GM12878 (cell line): Measurements from ENCODE around the gene LZIC. TPM values are rescaled to one million over a fixed set of nuclear protein-coding genes. Genes with fewer than 3 reads are reported as not detected.

Experiments used
- ATAC-seq: fragments of 200-7000 bp; cut with Tn5 transposase; 3 replicates; pipeline ENCODE4 v1.9.1; 2020; ENCODE audit warnings: mild to moderate bottlenecking, moderate library complexity
- BruUV-seq: library from RNA; stranded (reverse); fragments of 400-500 nt; replicated peaks from 2 replicates; lab custom pipeline; 2021; lab: Mats Ljungman, UMichigan
- CTCF ChIA-PET: fragments of 300-600 bp; sonication (Branson Sonifier 250); formaldehyde crosslinking; extraction: SDS; loops from one replicate; lab custom pipeline; 2021; ENCODE audit warnings: inconsistent platforms; lab: Yijun Ruan, JAX
- POLR2A ChIA-PET: fragments of 350-600 bp; formaldehyde crosslinking; extraction: SDS; loops from one replicate; lab custom pipeline; 2021; ENCODE audit warnings: inconsistent platforms; lab: Charles Lee
- RAD21 ChIA-PET: fragments of 300-600 bp; sonication (Branson Sonifier 250); formaldehyde crosslinking; loops from one replicate; lab custom pipeline; 2023; ENCODE audit warnings: antibody characterized with exemption; ENCODE audit not compliant: unreplicated experiment; lab: Charles Lee
- SMC1A ChIA-PET: fragments of 300-600 bp; sonication (Branson Sonifier 250); formaldehyde crosslinking; loops from one replicate; lab custom pipeline; 2023; ENCODE audit not compliant: unreplicated experiment, uncharacterized antibody; lab: Charles Lee
- DNase-seq: peaks from one replicate; pipeline ENCODE4 v3.0.0-alpha.2; 2011; ENCODE audit warnings: low read depth, low spot score
- FAIRE-seq: peaks from 3 replicates; lab custom pipeline; 2011; peaks lifted over from hg19 to GRCh38; lab: Jason Lieb, UNC
- H2AFZ ChIP-seq: 2 replicates; pipeline ENCODE4 v1.6.0; 2011; ENCODE audit warnings: low read depth, low read length, control low read depth; ENCODE audit not compliant: control insufficient read depth
- H3K27ac ChIP-seq: 2 replicates; pipeline ENCODE4 v1.5.1; 2011; ENCODE audit warnings: control low read depth; ENCODE audit not compliant: control insufficient read depth, insufficient read depth
- H3K27me3 ChIP-seq, 2 experiments: replicated peaks in 1 of 2; 2 replicates each; pipeline versions ENCODE4 v1.6.0 to v1.6.1; 2011; ENCODE audit warnings: low read length in 1 of 2; ENCODE audit not compliant: control insufficient read depth in 2 of 2, insufficient read depth in 2 of 2
- H3K36me3 ChIP-seq, 2 experiments: 2 replicates each; pipeline ENCODE4 v1.5.1; 2011; ENCODE audit warnings: low read length in 1 of 2; ENCODE audit not compliant: control insufficient read depth in 2 of 2, insufficient read depth in 2 of 2
- H3K4me1 ChIP-seq: 2 replicates; pipeline ENCODE4 v1.6.1; 2011; ENCODE audit warnings: mild to moderate bottlenecking, low read length, moderate library complexity, mixed read lengths; ENCODE audit not compliant: control insufficient read depth, insufficient read depth
- H3K4me2 ChIP-seq: 2 replicates; pipeline ENCODE4 v1.6.0; 2011; ENCODE audit warnings: control low read depth; ENCODE audit not compliant: control insufficient read depth, insufficient read depth
- H3K4me3 ChIP-seq: fragments of 200-600 bp; sonication (generic); 2 replicates; pipeline ENCODE4 v1.5.1; 2016
- H3K79me2 ChIP-seq: 2 replicates; pipeline ENCODE4 v1.6.0; 2011; ENCODE audit warnings: low read length; ENCODE audit not compliant: control insufficient read depth, insufficient read depth
- H3K9ac ChIP-seq: 2 replicates; pipeline ENCODE4 v1.8.0; 2011; ENCODE audit warnings: low read length, control low read depth, mixed read lengths; ENCODE audit not compliant: control insufficient read depth, insufficient read depth
- H3K9me3 ChIP-seq: replicated peaks from 3 replicates; pipeline ENCODE4 v1.5.1; 2011; ENCODE audit warnings: mild to moderate bottlenecking, low read length; ENCODE audit not compliant: control insufficient read depth, insufficient read depth
- H4K20me1 ChIP-seq: 2 replicates; pipeline ENCODE4 v1.6.0; 2011; ENCODE audit not compliant: control insufficient read depth, insufficient read depth
- IKZF2 ChIP-seq, 2 experiments: fragments of 450-650 bp; IDR thresholded peaks; 2 replicates each; pipeline ENCODE4 v1.6.1; 2017; ENCODE audit warnings: mild to moderate bottlenecking in 2 of 2, moderate library complexity in 2 of 2
- KAT2A ChIP-seq: conservative IDR thresholded peaks from 2 replicates; pipeline ENCODE4 v1.6.1; 2011; ENCODE audit warnings: low read depth, low read length; ENCODE audit not compliant: control insufficient read depth
- NR2C2 ChIP-seq: IDR thresholded peaks from 2 replicates; pipeline ENCODE4 v1.6.1; 2011; ENCODE audit warnings: borderline replicate concordance, low read depth; ENCODE audit not compliant: control insufficient read depth, insufficient read length
- REST ChIP-seq: IDR thresholded peaks from 2 replicates; pipeline ENCODE4 v1.6.1; 2012; ENCODE audit warnings: mild to moderate bottlenecking, low read depth, low read length
- ZNF274 ChIP-seq: IDR thresholded peaks from one replicate; pipeline ENCODE4 v1.8.0; 2011; ENCODE audit not compliant: insufficient read length, insufficient read depth
- WGBS: methylation state at CpG from one replicate; pipeline ENCODE4 v1.1.6; 2016; ENCODE audit warnings: low lambda C conversion rate; ENCODE audit not compliant: insufficient replicate concordance, insufficient coverage; ENCODE audit errors: missing lambda C conversion rate; 5-methylcytosine and 5-hydroxymethylcytosine counted together
- in situ Hi-C: fragments of 300-500 bp; cut with MboI; formaldehyde crosslinking; loops from 9 replicates; pipeline ENCODE4 v1.14.3; 2018; ENCODE audit warnings: mixed read lengths
- intact Hi-C: fragments of 100-400 bp; cut with micrococcal nuclease; formaldehyde crosslinking; loops from one replicate; pipeline ENCODE4 v1.14.2; 2022; ENCODE audit not compliant: unreplicated experiment
- polyA plus RNA-seq, 11 experiments: library from polyadenylated mRNA; depleted of rRNA in 4 of 11; unstranded in 6 of 11; stranded (reverse) in 5 of 11; fragments of >200 nt; fragmentation: Nextera tagmentation in 4 of 11; fragmentation: Illumina TruSeq in 1 of 11; extraction: Ambion mirVana in 4 of 11; extraction: Trizol in 1 of 11; gene quantifications; 1 replicate in 1 of 11; 2 replicates in 10 of 11; pipeline versions ENCODE4 v1.2.1 to v1.2.3, GENCODE V29; 2011 to 2016; ENCODE audit warnings: inconsistent platforms in 2 of 11, missing spikeins in 2 of 11, low read depth in 1 of 11
- total RNA-seq, 4 experiments: library from RNA; depleted of rRNA in 3 of 4; stranded (reverse); fragments of >200 nt in 3 of 4; fragmentation: Illumina TruSeq in 1 of 4; extraction: Trizol in 1 of 4; gene quantifications; 2 replicates each; pipeline versions ENCODE4 v1.2.1 to v1.2.3, GENCODE V29; 2013 to 2021

The LZIC gene
- total and polyA plus RNA-seq, 10 of the 15 experiments (the other 5 are each of a cell fraction or from before 2014, with no cell fraction given) = 7.3 to 30.3 (median 17.1) TPM

DNA sequence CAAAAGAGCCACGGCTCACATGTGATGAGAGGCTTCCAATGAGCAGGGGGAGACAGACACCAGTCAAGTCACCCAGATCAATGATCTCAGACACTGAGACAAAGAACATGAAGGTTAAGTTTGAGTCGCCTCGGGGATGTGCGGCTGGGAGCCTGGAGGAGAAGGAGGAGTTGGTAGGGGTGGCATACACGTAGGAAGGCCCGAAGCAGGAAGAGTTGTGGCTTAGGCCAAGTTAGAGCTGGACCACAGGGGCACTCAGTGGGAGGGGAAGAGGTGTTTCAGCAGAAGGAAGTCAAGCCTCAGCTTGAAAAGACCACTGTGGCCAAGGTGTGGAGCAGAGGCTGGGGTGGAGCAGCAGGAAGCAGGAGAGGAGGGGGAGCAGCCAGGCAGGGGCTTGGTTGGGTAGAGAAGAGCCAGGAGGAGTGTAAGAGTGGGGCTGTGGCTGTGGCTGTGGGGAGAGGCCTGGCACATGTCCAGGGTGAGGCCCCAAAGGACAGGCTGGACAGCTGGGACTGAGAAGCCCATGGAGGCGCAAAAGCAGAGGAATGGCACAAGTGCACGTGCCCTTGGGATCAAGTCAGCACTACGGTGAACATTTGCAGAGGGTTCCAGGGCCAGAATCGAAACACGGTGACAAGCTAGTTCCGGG, 60.8 kb downstream of the LZIC start:
- in situ Hi-C loops (no loop called here), intact Hi-C loops (no loop called here)
- ATAC-seq (no peak), FAIRE-seq (no peak), DNase-seq (no peak)
- H4K20me1 ChIP-seq = no peaks in the 10 kb centered on the region
- H3K4me1 ChIP-seq = peaks cover 7% of the 10 kb centered on the region; the same call in 1 of the 2 replicates
- no peak overlapping the region for H3K27ac ChIP-seq
- no peak overlapping the region for H3K9ac ChIP-seq
- ChIA-PET CTCF (interaction anchor here (0.9 to 2.5 kb wide), 4 partner anchors 8 to 52 kb away, joined by 3 to 7 read pairs (median 4); no protein-coding TSS in a partner anchor), RAD21 (no interaction called here), POLR2A (interaction anchor here (0.5 kb wide), 1 partner anchor 148 kb away, joined by 5 read pairs; no protein-coding TSS in a partner anchor), SMC1A (no interaction called here)
- H3K79me2 ChIP-seq = no peaks in the 10 kb centered on the region
- WGBS = 79% methylated on average over 12 of the region's 12 CpGs
- H3K36me3 ChIP-seq = no peaks in the 10 kb centered on the region
- H3K9me3 ChIP-seq = no peaks in the 10 kb centered on the region
- H3K4me3 ChIP-seq = no peak overlapping the region
- no TSS peak for BruUV-seq
- H3K27me3 ChIP-seq = no peaks in the 10 kb centered on the region
- no peak overlapping the region for H3K4me2 ChIP-seq
- H2AFZ ChIP-seq = no peak overlapping the region
- TF ChIP-seq IKZF2 (IDR thresholded peaks at IDR 0.05) = no peak
- TF ChIP-seq ZNF274 = no peak
- TF ChIP-seq KAT2A = no peak
- TF ChIP-seq NR2C2 = no peak
- TF ChIP-seq REST = no peak
